Measurements from ENCODE around the gene HEATR5A.

GRCh38 chr14:31439561-31439960 is 19.2 kb upstream of the HEATR5A start:
- TF ChIP-seq CTCF (conservative IDR thresholded peaks at IDR 0.05; ENCODE audit: low read depth, low read length) (no peak), EZH2phosphoT487 (IDR thresholded peaks at IDR 0.05; ENCODE audit: borderline replicate concordance, low read length) (no peak)

Measured in PC-3 (cell line).